ENCODE results near the gene ADGRD2. TPM values are rescaled to one million over a fixed set of nuclear protein-coding genes. Genes with fewer than 3 reads are reported as not detected.

Gene ADGRD2, protein sequence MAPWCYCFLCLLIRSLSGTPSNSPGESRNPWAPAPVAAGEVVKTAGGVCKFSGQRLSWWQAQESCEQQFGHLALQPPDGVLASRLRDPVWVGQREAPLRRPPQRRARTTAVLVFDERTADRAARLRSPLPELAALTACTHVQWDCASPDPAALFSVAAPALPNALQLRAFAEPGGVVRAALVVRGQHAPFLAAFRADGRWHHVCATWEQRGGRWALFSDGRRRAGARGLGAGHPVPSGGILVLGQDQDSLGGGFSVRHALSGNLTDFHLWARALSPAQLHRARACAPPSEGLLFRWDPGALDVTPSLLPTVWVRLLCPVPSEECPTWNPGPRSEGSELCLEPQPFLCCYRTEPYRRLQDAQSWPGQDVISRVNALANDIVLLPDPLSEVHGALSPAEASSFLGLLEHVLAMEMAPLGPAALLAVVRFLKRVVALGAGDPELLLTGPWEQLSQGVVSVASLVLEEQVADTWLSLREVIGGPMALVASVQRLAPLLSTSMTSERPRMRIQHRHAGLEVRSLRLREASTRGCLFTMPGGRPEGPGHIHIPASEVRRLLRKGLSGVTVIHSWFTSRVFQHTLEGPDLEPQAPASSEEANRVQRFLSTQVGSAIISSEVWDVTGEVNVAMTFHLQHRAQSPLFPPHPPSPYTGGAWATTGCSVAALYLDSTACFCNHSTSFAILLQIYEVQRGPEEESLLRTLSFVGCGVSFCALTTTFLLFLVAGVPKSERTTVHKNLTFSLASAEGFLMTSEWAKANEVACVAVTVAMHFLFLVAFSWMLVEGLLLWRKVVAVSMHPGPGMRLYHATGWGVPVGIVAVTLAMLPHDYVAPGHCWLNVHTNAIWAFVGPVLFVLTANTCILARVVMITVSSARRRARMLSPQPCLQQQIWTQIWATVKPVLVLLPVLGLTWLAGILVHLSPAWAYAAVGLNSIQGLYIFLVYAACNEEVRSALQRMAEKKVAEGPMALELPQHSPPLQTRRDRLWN
- under 1 TPM in 3 of 4 donors, not detected in 1; 0.20 to 0.49 (median 0.36) TPM for total RNA-seq

DNA sequence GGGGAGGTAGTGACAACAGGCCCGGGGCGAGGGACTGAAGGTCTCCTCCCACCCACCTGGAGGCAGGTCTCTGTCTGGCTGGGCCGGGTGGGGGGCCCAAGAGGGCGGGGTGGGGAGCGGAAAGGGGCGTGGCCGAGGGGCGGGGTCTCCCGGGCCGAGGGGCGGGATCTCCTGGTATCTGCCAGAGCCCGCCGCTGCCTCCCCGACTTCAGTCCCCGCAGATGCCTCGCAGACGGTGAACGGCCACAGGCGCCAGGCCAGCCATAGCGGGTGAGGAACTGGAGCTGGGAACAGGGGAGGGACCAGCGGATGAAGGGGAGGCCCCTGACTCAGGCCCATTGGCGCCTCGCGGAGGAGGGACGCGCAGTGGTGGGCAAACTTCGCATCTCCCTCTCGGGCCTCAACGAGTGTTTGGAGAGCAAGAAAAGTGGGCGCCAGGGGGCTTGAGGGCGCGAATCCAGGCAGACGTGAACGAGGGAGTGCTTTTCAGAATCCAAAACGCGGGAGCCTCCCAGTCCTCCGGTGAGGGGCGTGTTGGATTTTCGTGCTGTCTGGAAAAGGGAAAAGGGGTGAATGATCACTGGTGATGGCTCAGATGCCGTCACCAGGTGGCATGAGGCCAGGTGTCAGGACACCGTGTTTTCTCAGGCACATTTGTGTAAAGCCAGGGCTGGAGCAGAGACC lies at the start of gene ADGRD2:
Gene ADGRD2 (plus strand): TSS at position 211 of the 684 bp plus-strand sequence. CDS start 1,216 bp downstream, outside the sequence.
- H3K4me3 ChIP-seq (ENCODE audit: low read depth, poor library complexity, severe bottlenecking), result no peak within 1 kb of the TSS
- DNase-seq (ENCODE audit: low spot score in 2 of 2), result no peak
- intact Hi-C loops (cut with DNase I; ENCODE audit: low total_unique reads), result no loop called here
- WGBS, 2 donors, result 7% methylated on average over 35 to 39 of the region's 41 CpGs
- TF ChIP-seq POLR2A (IDR thresholded peaks at IDR 0.05), result no peak
- TF ChIP-seq, protein P1, sequence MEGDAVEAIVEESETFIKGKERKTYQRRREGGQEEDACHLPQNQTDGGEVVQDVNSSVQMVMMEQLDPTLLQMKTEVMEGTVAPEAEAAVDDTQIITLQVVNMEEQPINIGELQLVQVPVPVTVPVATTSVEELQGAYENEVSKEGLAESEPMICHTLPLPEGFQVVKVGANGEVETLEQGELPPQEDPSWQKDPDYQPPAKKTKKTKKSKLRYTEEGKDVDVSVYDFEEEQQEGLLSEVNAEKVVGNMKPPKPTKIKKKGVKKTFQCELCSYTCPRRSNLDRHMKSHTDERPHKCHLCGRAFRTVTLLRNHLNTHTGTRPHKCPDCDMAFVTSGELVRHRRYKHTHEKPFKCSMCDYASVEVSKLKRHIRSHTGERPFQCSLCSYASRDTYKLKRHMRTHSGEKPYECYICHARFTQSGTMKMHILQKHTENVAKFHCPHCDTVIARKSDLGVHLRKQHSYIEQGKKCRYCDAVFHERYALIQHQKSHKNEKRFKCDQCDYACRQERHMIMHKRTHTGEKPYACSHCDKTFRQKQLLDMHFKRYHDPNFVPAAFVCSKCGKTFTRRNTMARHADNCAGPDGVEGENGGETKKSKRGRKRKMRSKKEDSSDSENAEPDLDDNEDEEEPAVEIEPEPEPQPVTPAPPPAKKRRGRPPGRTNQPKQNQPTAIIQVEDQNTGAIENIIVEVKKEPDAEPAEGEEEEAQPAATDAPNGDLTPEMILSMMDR (IDR thresholded peaks at IDR 0.05), result no peak

DNA sequence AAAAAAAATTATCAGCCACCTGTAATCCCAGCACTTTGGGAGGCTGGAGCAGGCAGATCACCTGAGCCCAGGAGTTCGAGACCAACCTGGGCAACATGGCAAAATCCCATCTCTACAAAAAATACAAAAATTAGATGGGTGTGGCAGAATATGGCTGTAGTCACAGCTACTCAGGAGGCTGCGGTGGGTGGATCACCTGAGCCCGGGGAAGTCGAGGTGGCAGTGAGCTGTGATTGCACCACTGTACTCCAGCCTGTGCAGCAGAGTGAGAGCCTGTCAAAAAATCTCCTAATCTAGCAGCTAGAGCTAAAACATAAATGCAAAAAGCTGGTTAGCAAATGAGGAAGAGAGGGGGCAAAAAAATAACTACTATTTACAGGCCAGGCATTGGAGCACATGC lies 47.0 kb upstream of the ADGRD2 start:
- no peak for DNase-seq (ENCODE audit: low spot score in 2 of 2)
- intact Hi-C loops (cut with DNase I; ENCODE audit: low total_unique reads), result no loop called here
- H3K4me3 ChIP-seq (ENCODE audit: low read depth, poor library complexity, severe bottlenecking), result no peak overlapping the region
- TF ChIP-seq POLR2A (IDR thresholded peaks at IDR 0.05), result no peak
- TF ChIP-seq, protein P1 (IDR thresholded peaks at IDR 0.05), result no peak
- WGBS, 2 donors, result 90 to 95% methylated on average over 4 of the region's 4 CpGs

DNA sequence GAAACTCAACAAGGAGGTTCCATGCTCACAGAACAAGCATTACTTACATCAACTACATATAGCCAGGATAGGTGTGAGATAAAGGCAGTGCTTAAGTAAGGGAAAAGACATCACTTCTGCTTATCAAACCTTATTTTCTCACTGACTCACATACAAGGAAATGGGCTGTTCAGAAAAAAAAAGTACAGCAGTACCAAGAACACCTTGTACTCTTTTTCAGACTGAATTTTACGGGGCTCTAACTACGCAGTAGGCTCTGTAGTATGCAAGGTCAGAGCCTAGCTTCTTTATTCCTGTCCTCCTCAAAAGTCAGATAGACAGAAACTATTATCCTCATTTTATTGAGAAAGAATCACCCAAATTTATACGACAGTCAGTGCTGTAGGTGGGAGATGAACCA lies 40.8 kb upstream of the ADGRD2 start:
- no peak overlapping the region for H3K4me3 ChIP-seq (ENCODE audit: low read depth, poor library complexity, severe bottlenecking)
- intact Hi-C loops (cut with DNase I; ENCODE audit: low total_unique reads), result no loop called here
- WGBS, 2 donors, result 95% methylated on average over 3 of the region's 3 CpGs
- DNase-seq (ENCODE audit: low spot score in 2 of 2), result no peak
- TF ChIP-seq, protein P1 (IDR thresholded peaks at IDR 0.05), result no peak
- no peak for TF ChIP-seq POLR2A (IDR thresholded peaks at IDR 0.05)

DNA sequence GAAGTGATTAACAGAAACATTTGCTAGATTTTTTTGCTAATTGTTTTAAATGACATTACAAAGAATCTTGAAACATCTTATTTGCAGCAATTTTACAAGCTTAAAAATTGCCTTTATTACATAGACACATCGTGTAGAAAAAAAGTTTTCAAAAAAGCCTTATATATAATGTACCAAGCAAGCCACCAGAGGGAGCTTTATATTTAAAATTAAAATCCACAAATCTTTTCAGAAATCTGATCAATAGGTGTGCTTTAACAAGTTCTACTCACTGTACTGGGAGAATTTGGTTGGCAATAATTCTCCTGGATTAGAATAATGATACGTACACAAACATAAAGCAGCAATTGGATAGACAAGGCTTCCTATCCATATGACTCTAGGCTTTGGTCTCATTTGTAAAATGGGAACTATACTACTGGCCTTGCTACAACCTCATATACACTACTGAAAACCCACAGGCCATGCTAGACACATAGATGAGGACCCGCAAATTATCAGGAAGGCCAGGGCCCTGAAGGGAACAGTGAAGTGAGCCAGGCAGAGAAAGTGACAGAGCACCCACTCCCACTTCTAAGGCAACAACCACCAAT lies 39.8 kb upstream of the ADGRD2 start:
- 61 to 65% methylated on average over 3 of the region's 3 CpGs for WGBS, 2 donors
- TF ChIP-seq, protein P1 (IDR thresholded peaks at IDR 0.05), result no peak
- no peak for TF ChIP-seq POLR2A (IDR thresholded peaks at IDR 0.05)
- intact Hi-C loops (cut with DNase I; ENCODE audit: low total_unique reads), result no loop called here
- DNase-seq (ENCODE audit: low spot score in 2 of 2), result no peak
- no peak overlapping the region for H3K4me3 ChIP-seq (ENCODE audit: low read depth, poor library complexity, severe bottlenecking)

Data from lower leg skin (tissue), 4 donors.